Endothelial cell of umbilical vein (primary cell): ENCODE measurements around the gene B4GALT5. TPM values are rescaled to one million over a fixed set of nuclear protein-coding genes. Genes with fewer than 3 reads are reported as not detected.

Experiments
- BruUV-seq: library from RNA; stranded (reverse); fragments of 400-500 nt; replicated peaks from 2 replicates; lab custom pipeline; 2021; lab: Mats Ljungman, UMichigan
- CTCF ChIA-PET: fragments of 300-600, 350-600 bp; sonication (Branson Sonifier 250); formaldehyde crosslinking; loops from one replicate; lab custom pipeline; 2021; ENCODE audit warnings: antibody characterized with exemption, inconsistent platforms; lab: Charles Lee
- POLR2A ChIA-PET: fragments of 300-600, 350-600 bp; sonication (Branson Sonifier 250); formaldehyde crosslinking; loops from one replicate; lab custom pipeline; 2021; ENCODE audit warnings: antibody characterized with exemption, inconsistent platforms; lab: Charles Lee
- DNase-seq: peaks from one replicate; pipeline ENCODE4 v3.0.0-alpha.2; 2011; ENCODE audit warnings: low read depth, low spot score
- FAIRE-seq: peaks from 2 replicates; lab custom pipeline; 2011; peaks lifted over from hg19 to GRCh38; lab: Jason Lieb, UNC
- H2AFZ ChIP-seq: 2 replicates; pipeline ENCODE4 v1.6.0; 2012; ENCODE audit warnings: low read depth, low read length, control low read depth, inconsistent platforms
- H3K27ac ChIP-seq: 2 replicates; pipeline ENCODE4 v1.5.1; 2011; ENCODE audit warnings: low read depth, mild to moderate bottlenecking, control low read depth, low read length, moderate library complexity; ENCODE audit not compliant: insufficient read depth
- H3K27me3 ChIP-seq, 2 experiments: 2 replicates each; pipeline versions ENCODE4 v1.6.0 to v1.6.1; 2011; ENCODE audit warnings: low read length in 2 of 2, mixed read lengths in 1 of 2; ENCODE audit not compliant: control insufficient read depth in 2 of 2, insufficient read depth in 2 of 2
- H3K36me3 ChIP-seq, 2 experiments: 2 replicates in 1 of 2; 3 replicates in 1 of 2; pipeline ENCODE4 v1.5.1; 2011; ENCODE audit warnings: low read length in 2 of 2, mild to moderate bottlenecking in 1 of 2, moderate library complexity in 1 of 2; ENCODE audit not compliant: control insufficient read depth in 2 of 2, insufficient read depth in 2 of 2; ENCODE audit errors: extremely low read depth in 1 of 2
- H3K4me1 ChIP-seq: 3 replicates; pipeline ENCODE4 v1.5.1; 2011; ENCODE audit warnings: mild to moderate bottlenecking, low read length; ENCODE audit not compliant: control insufficient read depth, insufficient read depth; ENCODE audit errors: extremely low read depth
- H3K4me2 ChIP-seq: 2 replicates; pipeline ENCODE4 v1.6.1; 2011; ENCODE audit warnings: low read length, control low read depth, mixed read lengths; ENCODE audit not compliant: insufficient read depth
- H3K4me3 ChIP-seq, 3 experiments: fragments of 200-600 bp in 1 of 3; sonication (generic), shearing (Covaris generic) in 1 of 3; replicated peaks in 1 of 3; 2 replicates each; pipeline ENCODE4 v1.5.1; 2011 to 2016; ENCODE audit warnings: control low read depth in 3 of 3, low read length in 3 of 3, mild to moderate bottlenecking in 2 of 3, inconsistent platforms in 1 of 3, low read depth in 1 of 3, moderate library complexity in 1 of 3; ENCODE audit not compliant: insufficient read depth in 1 of 3
- H3K79me2 ChIP-seq: 2 replicates; pipeline ENCODE4 v1.6.0; 2012; ENCODE audit warnings: low read length, inconsistent platforms; ENCODE audit not compliant: control insufficient read depth, insufficient read depth
- H3K9ac ChIP-seq: replicated peaks from 2 replicates; pipeline ENCODE3; 2011; ENCODE audit warnings: low read length, control low read depth; ENCODE audit not compliant: insufficient read depth; ENCODE audit errors: extremely low read depth
- H3K9me1 ChIP-seq: replicated peaks from 3 replicates; pipeline ENCODE4 v1.6.0; 2011; ENCODE audit warnings: mild to moderate bottlenecking, low read length; ENCODE audit not compliant: control insufficient read depth, insufficient read depth; ENCODE audit errors: extremely low read depth
- H3K9me3 ChIP-seq: replicated peaks from 2 replicates; pipeline ENCODE4 v1.5.1; 2012; ENCODE audit warnings: low read length, inconsistent platforms; ENCODE audit not compliant: control insufficient read depth, insufficient read depth
- H4K20me1 ChIP-seq: replicated peaks from 2 replicates; pipeline ENCODE3; 2011; ENCODE audit warnings: mild to moderate bottlenecking, low read length; ENCODE audit not compliant: control insufficient read depth, insufficient read depth; ENCODE audit errors: extremely low read depth
- CTCF ChIP-seq, 2 donors: IDR thresholded peaks; 1 replicate in 1 of 2; 2 replicates in 1 of 2; pipeline ENCODE4 v1.5.1; 2011; ENCODE audit warnings: low read length in 2 of 2, mild to moderate bottlenecking in 2 of 2, moderate library complexity in 2 of 2, control low read depth in 1 of 2, inconsistent platforms in 1 of 2, low read depth in 1 of 2; ENCODE audit not compliant: insufficient read depth in 1 of 2; ENCODE audit errors: extremely low read depth in 1 of 2
- MAX ChIP-seq: IDR thresholded peaks from 2 replicates; pipeline ENCODE4 v1.6.1; 2011; ENCODE audit not compliant: insufficient read depth, insufficient read length
- dilution Hi-C: fragments of 300-500 bp; cut with MboI; formaldehyde crosslinking; loops from one replicate; pipeline ENCODE4 v1.15.0; 2019; ENCODE audit warnings: low sequenced_read_pairs; ENCODE audit not compliant: extremely low pct_ligation_motif_present
- intact Hi-C: fragments of 100-400 bp; cut with micrococcal nuclease; formaldehyde crosslinking; loops from one replicate; pipeline ENCODE4 v1.10.0; 2022
- polyA plus RNA-seq, 4 experiments: library from polyadenylated mRNA; depleted of rRNA in 3 of 4; stranded (reverse) in 3 of 4; unstranded in 1 of 4; fragments of >200 nt; gene quantifications; 2 replicates each; pipeline versions ENCODE4 v1.2.1 to v1.2.3, GENCODE V29; 2011 to 2012; ENCODE audit warnings: missing spikeins in 1 of 4
- total RNA-seq: library from RNA; stranded (reverse); gene quantifications from 2 replicates; pipeline ENCODE4 v1.2.3, GENCODE V29; 2021

B4GALT5 gene
- total and polyA plus RNA-seq, 2 donors (not counting 3 experiments of a cell fraction or from before 2014, with no cell fraction given): 54.4 to 70.1 TPM

GRCh38 chr20:49608752-49609670 is 104.7 kb downstream of the B4GALT5 start:
- no peaks in the 10 kb centered on the region for H4K20me1 ChIP-seq
- intact Hi-C loops (loop anchor here (1.0 to 5.0 kb wide), 2 partner anchors 68 to 277 kb away; no protein-coding TSS in a partner anchor), dilution Hi-C loops (no loop called here)
- H3K4me1 ChIP-seq: no peaks in the 10 kb centered on the region
- H3K4me2 ChIP-seq: no peak overlapping the region
- H3K9me3 ChIP-seq: no peaks in the 10 kb centered on the region
- ChIA-PET POLR2A (no interaction called here), CTCF (interaction anchor here (0.5 to 24.6 kb wide), 44 partner anchors 9 to 462 kb away, joined by 3 to 962 read pairs (median 4); partner anchors contain the start of gene SLC9A8)
- no peaks in the 10 kb centered on the region for H3K9me1 ChIP-seq
- TF ChIP-seq CTCF (IDR thresholded peaks at IDR 0.05; ENCODE audit: extremely low read depth in 1 of 2, insufficient read depth in 1 of 2, low read depth in 1 of 2, low read length in 2 of 2): peak; percentile 91 to 92
- no peak for TF ChIP-seq MAX
- H3K36me3 ChIP-seq: no peaks in the 10 kb centered on the region
- H3K27ac ChIP-seq: no peak overlapping the region
- H3K27me3 ChIP-seq: no peaks in the 10 kb centered on the region
- H3K79me2 ChIP-seq: no peaks in the 10 kb centered on the region
- peak; percentile 90 for FAIRE-seq
- DNase-seq: peak; percentile 61
- no peak overlapping the region for H2AFZ ChIP-seq
- H3K4me3 ChIP-seq: no peak overlapping the region
- no peak overlapping the region for H3K9ac ChIP-seq
- BruUV-seq: no TSS peak
